HEK293T (cell line): ENCODE measurements around the gene GSN.

Experiments used
- BHLHE40 ChIP-seq: fragments of 450-650 bp; IDR thresholded peaks from 2 replicates; pipeline ENCODE4 v1.6.1; 2016; ENCODE audit warnings: mild to moderate bottlenecking, moderate library complexity, borderline replicate concordance
- HDGF ChIP-seq: fragments of 450-650 bp; IDR thresholded peaks from 2 replicates; pipeline ENCODE4 v1.6.1; 2017; ENCODE audit warnings: antibody characterized with exemption, borderline replicate concordance
- SP1 ChIP-seq: fragments of 450-650 bp; IDR thresholded peaks from 2 replicates; pipeline ENCODE4 v1.6.1; 2017
- SUZ12 ChIP-seq: fragments of 450-650 bp; IDR thresholded peaks from 2 replicates; pipeline ENCODE4 v1.6.1; 2016; ENCODE audit warnings: mild to moderate bottlenecking
- TARDBP ChIP-seq: fragments of 450-650 bp; IDR thresholded peaks from 2 replicates; pipeline ENCODE4 v1.6.1; 2016
- ZNF384 ChIP-seq: fragments of 450-650 bp; IDR thresholded peaks from 2 replicates; pipeline ENCODE4 v1.6.1; 2016

DNA sequence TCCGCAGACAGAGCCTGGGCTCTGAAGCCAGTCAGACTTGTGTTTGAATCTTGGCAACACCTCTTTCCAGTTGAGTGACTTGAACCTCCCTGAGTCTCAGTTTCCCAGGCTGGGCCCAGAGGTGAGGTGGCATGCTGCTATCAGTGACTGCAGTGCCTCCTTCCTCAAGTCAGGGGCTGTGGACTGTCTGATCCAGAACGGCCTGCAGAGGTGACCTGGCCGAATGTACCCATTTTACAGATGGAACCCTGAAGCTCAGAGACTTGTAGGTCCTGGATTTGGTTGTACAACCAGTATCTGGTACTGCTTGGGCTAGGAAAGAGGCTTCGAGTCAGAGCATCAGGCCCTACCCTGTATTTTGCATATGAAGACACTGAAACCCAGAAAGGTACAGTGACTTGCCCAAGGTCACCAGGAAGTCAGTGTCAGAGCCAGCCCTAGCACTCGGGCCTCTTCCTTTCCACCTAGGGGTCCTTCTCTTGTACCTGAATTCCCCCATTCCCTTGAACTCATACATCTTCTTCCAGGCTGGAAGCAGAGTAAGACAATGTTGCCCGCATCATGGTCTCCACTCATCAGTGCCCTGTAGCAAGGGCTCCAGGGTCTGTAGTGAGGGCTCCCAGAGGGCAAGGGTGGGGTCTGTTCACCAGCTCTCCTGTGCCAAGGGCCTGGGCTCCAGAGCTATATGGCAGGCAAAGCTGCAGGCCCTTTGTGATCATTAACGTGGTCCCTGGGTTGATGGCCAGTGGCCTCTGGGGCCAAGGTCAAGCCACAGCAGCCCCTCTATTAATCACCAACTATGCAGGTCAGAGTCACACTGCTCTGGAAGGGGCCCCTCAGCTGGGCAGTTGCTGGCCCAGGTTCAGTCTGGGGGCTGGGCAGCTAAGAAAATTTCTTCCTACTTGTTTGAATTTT lies 28.5 kb downstream of the GSN start:
- TF ChIP-seq BHLHE40 (no peak), HDGF (no peak), TARDBP (no peak), SP1 (no peak), SUZ12 (no peak), ZNF384 (no peak)
